ENCODE results near the gene NMNAT3.

Gene NMNAT3

GRCh38 chr3:139521144-139521543, 156.6 kb downstream of the NMNAT3 start:
- H3F3A ChIP-seq (ENCODE audit: insufficient read depth) = no peaks in the 10 kb centered on the region

DNA sequence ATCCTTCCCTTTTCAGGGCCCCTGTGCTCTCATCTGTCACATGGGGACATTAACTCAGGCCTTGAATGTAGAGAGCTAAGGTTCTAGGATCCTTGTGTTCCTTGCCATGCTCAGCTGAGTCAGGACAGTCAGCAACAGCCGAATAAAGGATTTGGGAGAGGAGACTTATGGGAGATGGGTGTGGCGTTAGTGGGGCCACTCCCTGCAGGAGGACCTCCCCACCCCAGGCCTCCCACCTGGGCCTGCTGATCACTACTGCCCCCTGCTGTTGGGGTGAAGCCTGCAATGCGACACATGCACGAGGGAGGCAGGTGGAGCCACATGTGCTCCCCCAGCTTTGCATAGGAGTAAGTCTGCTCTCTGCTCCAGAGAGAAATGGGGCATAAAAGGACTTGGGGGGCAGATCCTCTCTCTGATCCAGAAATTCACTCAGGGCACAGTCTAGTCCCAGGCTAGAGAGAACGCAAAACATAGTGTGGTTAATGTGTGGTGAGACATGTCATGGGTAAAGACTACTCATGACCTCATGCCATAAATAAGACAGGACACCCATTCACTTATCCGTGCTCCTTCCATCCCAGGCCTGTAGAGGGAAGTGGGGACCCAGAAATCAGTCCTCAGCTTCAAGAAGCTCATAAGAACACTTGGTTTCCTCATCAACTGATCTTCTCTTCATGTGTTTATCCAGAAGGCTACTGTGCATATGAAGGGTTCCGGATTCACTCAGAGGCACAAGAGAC, 157.6 kb downstream of the NMNAT3 start:
- Histone ChIP-seq H3K27ac (ENCODE audit: low read depth, low read length) (no peak overlapping the region), H3K9ac (ENCODE audit: low read length) (no peak overlapping the region), H3K36me3 (ENCODE audit: low read length) (no peaks in the 10 kb centered on the region), H4K20me1 (ENCODE audit: low read depth, low read length) (no peaks in the 10 kb centered on the region), H2AFZ (ENCODE audit: low read depth, low read length, severe bottlenecking) (no peak overlapping the region), H3K9me2 (replicated peaks; ENCODE audit: insufficient read depth, low read length) (no peaks in the 10 kb centered on the region), H3K9me3 (ENCODE audit: insufficient read depth, low read length) (no peaks in the 10 kb centered on the region), H3K79me2 (ENCODE audit: insufficient read depth, low read length) (no peaks in the 10 kb centered on the region), H3K4me2 (ENCODE audit: low read depth, low read length, poor library complexity, severe bottlenecking) (no peak overlapping the region), H3K4me3 (ENCODE audit: insufficient read depth, low read length, poor library complexity, severe bottlenecking) (no peak overlapping the region), H3F3A (ENCODE audit: insufficient read depth) (no peaks in the 10 kb centered on the region), H3K27me3 (ENCODE audit: low read length) (no peaks in the 10 kb centered on the region)
- TF ChIP-seq EZH2phosphoT487 (conservative IDR thresholded peaks at IDR 0.05; ENCODE audit: low read length) = no peak
- peak; percentile 19 for TF ChIP-seq CTCF (IDR thresholded peaks at IDR 0.05; ENCODE audit: insufficient read depth, low read length, poor library complexity, severe bottlenecking)

More at GRCh38 chr3:139521144-139521543, 156.6 kb downstream of the NMNAT3 start:
- H3K4me3 ChIP-seq (ENCODE audit: insufficient read depth, low read length, poor library complexity, severe bottlenecking) = no peak overlapping the region
- H3K9me3 ChIP-seq (ENCODE audit: insufficient read depth, low read length) = no peaks in the 10 kb centered on the region
- H4K20me1 ChIP-seq (ENCODE audit: low read depth, low read length) = no peaks in the 10 kb centered on the region
- H2AFZ ChIP-seq (ENCODE audit: low read depth, low read length, severe bottlenecking) = no peak overlapping the region
- no peak overlapping the region for H3K27ac ChIP-seq (ENCODE audit: low read depth, low read length)
- H3K36me3 ChIP-seq (ENCODE audit: low read length) = no peaks in the 10 kb centered on the region
- no peaks in the 10 kb centered on the region for H3K79me2 ChIP-seq (ENCODE audit: insufficient read depth, low read length)
- no peaks in the 10 kb centered on the region for H3K27me3 ChIP-seq (ENCODE audit: low read length)
- H3K9ac ChIP-seq (ENCODE audit: low read length) = no peak overlapping the region
- H3K9me2 ChIP-seq (replicated peaks; ENCODE audit: insufficient read depth, low read length) = no peaks in the 10 kb centered on the region
- H3K4me2 ChIP-seq (ENCODE audit: low read depth, low read length, poor library complexity, severe bottlenecking) = no peak overlapping the region
- TF ChIP-seq EZH2phosphoT487 (conservative IDR thresholded peaks at IDR 0.05; ENCODE audit: low read length) (no peak), CTCF (IDR thresholded peaks at IDR 0.05; ENCODE audit: insufficient read depth, low read length, poor library complexity, severe bottlenecking) (no peak)

- no peak for TF ChIP-seq EZH2phosphoT487 (conservative IDR thresholded peaks at IDR 0.05; ENCODE audit: low read length)
- H3F3A ChIP-seq (ENCODE audit: insufficient read depth) = no peaks in the 10 kb centered on the region
- H2AFZ ChIP-seq (ENCODE audit: low read depth, low read length, severe bottlenecking) = no peak overlapping the region
- H3K79me2 ChIP-seq (ENCODE audit: insufficient read depth, low read length) = no peaks in the 10 kb centered on the region
- no peak overlapping the region for H3K4me3 ChIP-seq (ENCODE audit: insufficient read depth, low read length, poor library complexity, severe bottlenecking)
- H4K20me1 ChIP-seq (ENCODE audit: low read depth, low read length) = no peaks in the 10 kb centered on the region
- H3K27me3 ChIP-seq (ENCODE audit: low read length) = no peaks in the 10 kb centered on the region
- H3K9me3 ChIP-seq (ENCODE audit: insufficient read depth, low read length) = no peaks in the 10 kb centered on the region
- no peak overlapping the region for H3K4me2 ChIP-seq (ENCODE audit: low read depth, low read length, poor library complexity, severe bottlenecking)
- no peak overlapping the region for H3K9ac ChIP-seq (ENCODE audit: low read length)
- no peak overlapping the region for H3K27ac ChIP-seq (ENCODE audit: low read depth, low read length)
- H3K36me3 ChIP-seq (ENCODE audit: low read length) = no peaks in the 10 kb centered on the region
- H3K9me2 ChIP-seq (replicated peaks; ENCODE audit: insufficient read depth, low read length) = no peaks in the 10 kb centered on the region
Observed at GRCh38 chr3:139518926-139519842, 158.6 kb downstream of the NMNAT3 start.

Measured in SU-DHL-6 (cell line).